ENCODE measurements around the gene MAN2B2. TPM values are rescaled to one million over a fixed set of nuclear protein-coding genes. Genes with fewer than 3 reads are reported as not detected.

The MAN2B2 gene
- total and polyA plus RNA-seq, 2 of the 8 experiments (the other 6 are each of a cell fraction or from before 2014, with no cell fraction given) = 3.3 to 4.0 TPM

DNA sequence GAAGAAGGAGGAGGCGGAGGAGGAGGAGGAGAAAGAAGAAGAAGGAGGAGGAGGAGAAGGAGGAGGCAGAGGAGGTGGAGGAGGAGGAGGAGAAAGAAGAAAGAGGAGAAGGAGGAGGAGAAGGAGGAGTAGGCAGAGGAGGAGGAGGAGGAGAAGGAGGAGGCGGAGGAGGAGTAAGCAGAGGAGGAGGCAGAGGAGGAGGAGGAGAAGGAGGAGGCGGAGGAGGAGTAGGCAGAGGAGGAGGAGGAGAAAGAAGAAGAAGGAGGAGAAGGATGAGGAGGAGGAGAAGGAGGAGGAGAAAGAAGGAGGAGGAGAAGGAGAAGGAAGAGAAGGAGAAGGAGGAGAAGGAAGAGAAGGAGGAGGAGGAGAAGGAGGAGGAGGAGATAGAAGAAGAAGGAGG, 85.4 kb downstream of the MAN2B2 start:
- CTCF ChIA-PET (ENCODE audit: partially characterized antibody) = interaction anchor here (1.9 to 2.4 kb wide), 2 partner anchors 14 to 21 kb away, joined by 6 to 7 read pairs; a partner anchor contains a TSS
- peaks cover 6% of the 10 kb centered on the region; the same call in 1 of the 2 replicates for H3K23me2 ChIP-seq (ENCODE audit: low read depth, low read length)
- H3K9me3 ChIP-seq (ENCODE audit: insufficient read depth in 2 of 2, low read depth in 1 of 2, low read length in 1 of 2) = no peaks in the 10 kb centered on the region; a peak in 1 of 4 replicates
- no peak overlapping the region for H3K18ac ChIP-seq (ENCODE audit: extremely low read depth, low read length)
- WGBS, 2 experiments (ENCODE audit: extremely low coverage in 1 of 2, insufficient coverage in 1 of 2, insufficient read length in 1 of 2, insufficient replicate concordance in 2 of 2, low coverage in 1 of 2, low lambda C conversion rate in 2 of 2, missing lambda C conversion rate in 1 of 2) = 73% methylated on average over 3 of the region's 3 CpGs; no CpG with 5 or more reads in 1 of the 2 experiments
- H2AFZ ChIP-seq (ENCODE audit: low read length) = no peak overlapping the region
- H3K27ac ChIP-seq (ENCODE audit: low read depth, low read length) = no peak overlapping the region
- H3K4me3 ChIP-seq (ENCODE audit: extremely low read depth in 1 of 4, insufficient read depth in 2 of 4, low read depth in 3 of 4, low read length in 4 of 4) = no peak overlapping the region
- no peak overlapping the region for H2BK15ac ChIP-seq (ENCODE audit: low read length)
- no peak overlapping the region for H2BK120ac ChIP-seq (replicated peaks; ENCODE audit: low read depth, low read length)
- no peaks in the 10 kb centered on the region for H3K79me1 ChIP-seq (ENCODE audit: low read depth, low read length)
- POLR2A ChIA-PET (ENCODE audit: partially characterized antibody) = no interaction called here
- no peak for TF ChIP-seq HDAC6 (IDR thresholded peaks at IDR 0.05; ENCODE audit: low read depth, low read length)
- H3K9ac ChIP-seq (replicated peaks in 1 of 4; ENCODE audit: extremely low read depth in 1 of 4, low read depth in 3 of 4, low read length in 3 of 4) = no peak overlapping the region
- no peak overlapping the region for H3K4me2 ChIP-seq (ENCODE audit: insufficient read depth in 1 of 2, low read depth in 2 of 2, low read length in 2 of 2)
- H4K5ac ChIP-seq (ENCODE audit: insufficient read length, low read depth, low read length) = no peak overlapping the region
- no peak for FAIRE-seq
- H4K8ac ChIP-seq (ENCODE audit: extremely low read depth, insufficient read depth, low read length) = no peak overlapping the region
- H2BK12ac ChIP-seq (ENCODE audit: low read depth, low read length) = no peak overlapping the region
- H3K4ac ChIP-seq (replicated peaks; ENCODE audit: insufficient read length, low read depth, low read length) = no peak overlapping the region
- no peak overlapping the region for H3K23ac ChIP-seq (ENCODE audit: insufficient read length)
- DNase-seq (ENCODE audit: low read depth in 1 of 2, low spot score in 2 of 2) = no peak
- H3K4me1 ChIP-seq (replicated peaks in 1 of 4; ENCODE audit: control insufficient read depth in 3 of 4, insufficient read depth in 4 of 4, low read length in 3 of 4) = no peaks in the 10 kb centered on the region; a peak in 2 of 7 replicates
- H3K27me3 ChIP-seq (replicated peaks in 1 of 4; ENCODE audit: control insufficient read depth in 3 of 4, extremely low read depth in 1 of 4, insufficient read depth in 3 of 4, low read length in 3 of 4) = peaks cover 0 to 24% (median 16%) of the 10 kb centered on the region in 4 experiments; a peak in 5 of 7 replicates
- H2AK5ac ChIP-seq (ENCODE audit: low read depth, low read length) = no peak overlapping the region
- H2BK20ac ChIP-seq (ENCODE audit: low read length) = no peak overlapping the region
- H4K91ac ChIP-seq (replicated peaks; ENCODE audit: insufficient read length, low read length) = no peak overlapping the region
- no peak overlapping the region for H2BK5ac ChIP-seq (ENCODE audit: low read depth, low read length)
- H4K20me1 ChIP-seq (replicated peaks in 1 of 2; ENCODE audit: control insufficient read depth in 1 of 2, insufficient read depth in 2 of 2, low read length in 2 of 2) = peaks cover 0 to 8% of the 10 kb centered on the region in 2 experiments
- H3K79me2 ChIP-seq (ENCODE audit: control insufficient read depth in 1 of 2, insufficient read depth in 2 of 2, low read length in 2 of 2) = no peaks in the 10 kb centered on the region
- no peak overlapping the region for H3K14ac ChIP-seq (ENCODE audit: insufficient read length)
- H3K36me3 ChIP-seq (ENCODE audit: control insufficient read depth in 2 of 4, insufficient read depth in 4 of 4, low read length in 3 of 4) = no peaks in the 10 kb centered on the region
- H3K56ac ChIP-seq (replicated peaks; ENCODE audit: insufficient read length, low read depth, low read length) = no peak overlapping the region

All from H1 (cell line).